ENCODE data around the gene TENM4.

Gene TENM4

GRCh38 chr11:79314906-79315689, 125.7 kb downstream of the TENM4 start:
- H3K4me3 ChIP-seq (ENCODE audit: low read depth, low read length), result no peak overlapping the region
- DNase-seq (ENCODE audit: low read depth), result peak; percentile 39
- TF ChIP-seq CTCF (conservative IDR thresholded peaks at IDR 0.05; ENCODE audit: low read depth, low read length), result no peak

GRCh38 chr11:79313530-79313913, 127.3 kb downstream of the TENM4 start:
- DNase-seq (ENCODE audit: low read depth), result no peak
- no peak overlapping the region for H3K4me3 ChIP-seq (ENCODE audit: low read depth, low read length)
- TF ChIP-seq CTCF (conservative IDR thresholded peaks at IDR 0.05; ENCODE audit: low read depth, low read length), result no peak

- TF ChIP-seq CTCF (conservative IDR thresholded peaks at IDR 0.05; ENCODE audit: low read depth, low read length), result no peak
- peak; percentile 23 for DNase-seq (ENCODE audit: low read depth)
- H3K4me3 ChIP-seq (ENCODE audit: low read depth, low read length), result no peak overlapping the region
These were observed 128.0 kb downstream of the TENM4 start for GRCh38 chr11:79312617-79313529.

- no peak for DNase-seq (ENCODE audit: low read depth)
- no peak for TF ChIP-seq CTCF (conservative IDR thresholded peaks at IDR 0.05; ENCODE audit: low read depth, low read length)
- H3K4me3 ChIP-seq (ENCODE audit: low read depth, low read length), result no peak overlapping the region
These were observed 129.4 kb downstream of the TENM4 start for GRCh38 chr11:79311461-79311860.

- TF ChIP-seq CTCF (conservative IDR thresholded peaks at IDR 0.05; ENCODE audit: low read depth, low read length), result no peak
These were observed 131.4 kb downstream of the TENM4 start for GRCh38 chr11:79309407-79309806.

GRCh38 chr11:79308429-79308828, 132.4 kb downstream of the TENM4 start:
- DNase-seq (ENCODE audit: low read depth), result no peak
- no peak for TF ChIP-seq CTCF (conservative IDR thresholded peaks at IDR 0.05; ENCODE audit: low read depth, low read length)

More at GRCh38 chr11:79309407-79309806, 131.4 kb downstream of the TENM4 start:
- DNase-seq (ENCODE audit: low read depth), result peak; percentile 6
- H3K4me3 ChIP-seq (ENCODE audit: low read depth, low read length), result no peak overlapping the region

More at GRCh38 chr11:79308429-79308828, 132.4 kb downstream of the TENM4 start:
- no peak overlapping the region for H3K4me3 ChIP-seq (ENCODE audit: low read depth, low read length)

Measured in choroid plexus epithelial cell (primary cell).